ENCODE data around the gene NAT16.
"Not testable (repeated sequence)": the region's sequence is repeated elsewhere in the genome, so short reads cannot be mapped to it uniquely, and the experiment has no call there.

The NAT16 gene

DNA sequence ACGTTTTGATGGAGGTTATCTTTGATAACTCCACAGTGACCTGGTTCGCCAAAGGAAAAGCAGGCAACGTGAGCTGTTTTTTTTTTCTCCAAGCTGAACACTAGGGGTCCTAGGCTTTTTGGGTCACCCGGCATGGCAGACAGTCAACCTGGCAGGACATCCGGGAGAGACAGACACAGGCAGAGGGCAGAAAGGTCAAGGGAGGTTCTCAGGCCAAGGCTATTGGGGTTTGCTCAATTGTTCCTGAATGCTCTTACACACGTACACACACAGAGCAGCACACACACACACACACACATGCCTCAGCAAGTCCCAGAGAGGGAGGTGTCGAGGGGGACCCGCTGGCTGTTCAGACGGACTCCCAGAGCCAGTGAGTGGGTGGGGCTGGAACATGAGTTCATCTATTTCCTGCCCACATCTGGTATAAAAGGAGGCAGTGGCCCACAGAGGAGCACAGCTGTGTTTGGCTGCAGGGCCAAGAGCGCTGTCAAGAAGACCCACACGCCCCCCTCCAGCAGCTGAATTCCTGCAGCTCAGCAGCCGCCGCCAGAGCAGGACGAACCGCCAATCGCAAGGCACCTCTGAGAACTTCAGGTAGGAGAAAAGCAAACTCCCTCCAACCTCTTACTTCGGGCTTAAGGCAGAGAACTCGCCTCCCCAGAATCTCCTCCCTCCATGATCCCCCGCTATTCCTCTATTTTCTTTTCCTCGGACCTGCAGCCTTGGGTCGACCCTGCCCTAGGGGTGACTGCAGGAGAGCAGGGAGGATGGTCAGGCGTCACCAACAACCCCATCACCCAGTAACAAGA lies 53.2 kb downstream of the NAT16 start, which contains the start of gene SERPINE1:
Gene SERPINE1, plus strand, starts transcription at position 454 of the 809 bp plus-strand sequence. CDS start 1,290 bp downstream, outside the sequence.
- Histone ChIP-seq H3K9ac (ENCODE audit: low read length) (peak within 1 kb of the TSS; percentile 1), H3K4me1 (ENCODE audit: control insufficient read depth, low read depth, low read length) (peaks cover 19% of the 10 kb centered on the region), H3K36me3 (ENCODE audit: control insufficient read depth, low read depth, low read length) (no peaks in the 10 kb centered on the region), H3K27ac (ENCODE audit: low read length) (no peak within 1 kb of the TSS), H3K27me3 (ENCODE audit: control insufficient read depth, insufficient read depth, low read length) (peaks cover 5% of the 10 kb centered on the region), H3K4me3 (ENCODE audit: low read length) (peak within 1 kb of the TSS; percentile 4), H3K9me3 (ENCODE audit: control insufficient read depth, low read depth, low read length) (no peaks in the 10 kb centered on the region)

DNA sequence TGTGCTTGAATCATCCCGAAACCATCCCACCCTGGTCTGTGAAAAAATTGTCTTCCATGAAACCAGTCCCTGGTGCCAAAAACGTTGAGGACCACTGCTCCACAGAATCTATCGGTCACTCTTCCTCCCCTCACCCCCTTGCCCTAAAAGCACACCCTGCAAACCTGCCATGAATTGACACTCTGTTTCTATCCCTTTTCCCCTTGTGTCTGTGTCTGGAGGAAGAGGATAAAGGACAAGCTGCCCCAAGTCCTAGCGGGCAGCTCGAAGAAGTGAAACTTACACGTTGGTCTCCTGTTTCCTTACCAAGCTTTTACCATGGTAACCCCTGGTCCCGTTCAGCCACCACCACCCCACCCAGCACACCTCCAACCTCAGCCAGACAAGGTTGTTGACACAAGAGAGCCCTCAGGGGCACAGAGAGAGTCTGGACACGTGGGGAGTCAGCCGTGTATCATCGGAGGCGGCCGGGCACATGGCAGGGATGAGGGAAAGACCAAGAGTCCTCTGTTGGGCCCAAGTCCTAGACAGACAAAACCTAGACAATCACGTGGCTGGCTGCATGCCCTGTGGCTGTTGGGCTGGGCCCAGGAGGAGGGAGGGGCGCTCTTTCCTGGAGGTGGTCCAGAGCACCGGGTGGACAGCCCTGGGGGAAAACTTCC lies 54.0 kb downstream of the NAT16 start:
- peaks cover 19% of the 10 kb centered on the region for H3K4me1 ChIP-seq (ENCODE audit: control insufficient read depth, low read depth, low read length)
- H3K27me3 ChIP-seq (ENCODE audit: control insufficient read depth, insufficient read depth, low read length) = peaks cover 5% of the 10 kb centered on the region
- no peaks in the 10 kb centered on the region for H3K9me3 ChIP-seq (ENCODE audit: control insufficient read depth, low read depth, low read length)
- no peak overlapping the region for H3K9ac ChIP-seq (ENCODE audit: low read length)
- H3K4me3 ChIP-seq (ENCODE audit: low read length) = no peak overlapping the region
- no peaks in the 10 kb centered on the region for H3K36me3 ChIP-seq (ENCODE audit: control insufficient read depth, low read depth, low read length)
- H3K27ac ChIP-seq (ENCODE audit: low read length) = no peak overlapping the region

GRCh38 chr7:101124376-101125056 lies 55.6 kb downstream of the NAT16 start:
- no peaks in the 10 kb centered on the region for H3K9me3 ChIP-seq (ENCODE audit: control insufficient read depth, low read depth, low read length)
- H3K4me3 ChIP-seq (ENCODE audit: low read length) = no peak overlapping the region
- H3K36me3 ChIP-seq (ENCODE audit: control insufficient read depth, low read depth, low read length) = no peaks in the 10 kb centered on the region
- H3K27me3 ChIP-seq (ENCODE audit: control insufficient read depth, insufficient read depth, low read length) = peaks cover 5% of the 10 kb centered on the region
- no peak overlapping the region for H3K9ac ChIP-seq (ENCODE audit: low read length)
- peaks cover 19% of the 10 kb centered on the region for H3K4me1 ChIP-seq (ENCODE audit: control insufficient read depth, low read depth, low read length)
- no peak overlapping the region for H3K27ac ChIP-seq (ENCODE audit: low read length)

DNA sequence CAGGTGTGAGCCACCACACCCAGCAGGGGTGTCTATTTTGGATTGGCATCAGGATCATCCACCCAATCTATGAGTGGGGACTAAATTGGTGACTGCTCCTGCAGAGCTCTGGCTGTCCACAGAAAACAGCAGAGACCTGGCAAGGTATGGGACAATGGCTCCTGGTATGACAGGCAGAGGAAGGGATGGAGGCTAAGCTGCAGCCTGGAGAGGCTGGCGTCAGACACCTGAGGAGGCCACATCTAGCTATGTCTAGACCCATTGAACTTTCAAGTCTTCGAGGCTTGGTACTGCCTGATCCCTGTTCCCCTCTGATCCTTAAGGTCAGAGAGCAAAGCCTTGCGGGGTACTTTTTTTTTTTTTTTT lies 56.4 kb downstream of the NAT16 start:
- Histone ChIP-seq H3K27me3 (ENCODE audit: control insufficient read depth, insufficient read depth, low read length) (peaks cover 5% of the 10 kb centered on the region), H3K27ac (ENCODE audit: low read length) (no peak overlapping the region), H3K4me1 (ENCODE audit: control insufficient read depth, low read depth, low read length) (peaks cover 19% of the 10 kb centered on the region), H3K4me3 (ENCODE audit: low read length) (no peak overlapping the region), H3K9me3 (ENCODE audit: control insufficient read depth, low read depth, low read length) (no peaks in the 10 kb centered on the region), H3K36me3 (ENCODE audit: control insufficient read depth, low read depth, low read length) (no peaks in the 10 kb centered on the region), H3K9ac (ENCODE audit: low read length) (no peak overlapping the region)

DNA sequence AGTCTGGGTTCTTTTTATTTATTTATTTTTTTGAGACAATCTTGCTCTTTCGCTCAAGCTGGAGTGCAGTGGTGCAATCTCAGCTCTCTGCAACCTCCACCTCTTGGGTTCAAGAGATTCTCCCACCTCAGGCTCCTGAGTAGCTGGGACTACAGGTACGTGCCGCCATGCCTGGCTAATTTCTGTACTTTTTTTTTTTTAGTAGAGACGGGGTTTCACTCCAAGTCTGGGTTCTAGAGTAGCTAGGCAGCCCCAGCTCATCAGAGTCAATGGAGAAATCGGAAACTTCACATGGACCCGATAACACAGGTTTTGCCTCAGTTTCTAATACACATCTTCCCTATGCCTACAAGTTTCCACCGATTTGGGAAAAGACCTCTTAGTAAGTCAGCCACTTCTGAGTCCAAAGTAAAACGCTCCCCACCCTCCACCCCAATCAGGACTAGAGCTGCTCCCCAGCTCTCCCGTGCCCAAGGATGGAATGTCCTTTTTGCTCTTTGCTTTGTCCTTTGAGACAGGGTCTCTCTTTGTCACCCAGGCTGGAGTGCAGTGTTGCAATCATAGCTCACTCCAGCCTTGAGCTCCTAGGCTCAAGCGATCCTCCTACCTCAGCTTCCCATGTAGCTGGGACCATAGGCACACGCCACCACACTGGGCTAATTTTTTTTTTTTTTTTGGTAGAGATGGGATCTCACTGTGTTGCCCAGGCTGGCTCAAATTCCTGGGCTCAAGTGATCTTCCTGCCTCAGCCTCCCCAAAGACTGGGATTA lies 57.0 kb downstream of the NAT16 start:
- H3K4me1 ChIP-seq (ENCODE audit: control insufficient read depth, low read depth, low read length) = peaks cover 19% of the 10 kb centered on the region
- no peaks in the 10 kb centered on the region for H3K36me3 ChIP-seq (ENCODE audit: control insufficient read depth, low read depth, low read length)
- no peaks in the 10 kb centered on the region for H3K9me3 ChIP-seq (ENCODE audit: control insufficient read depth, low read depth, low read length)
- no peak overlapping the region for H3K9ac ChIP-seq (ENCODE audit: low read length)
- no peak overlapping the region for H3K27ac ChIP-seq (ENCODE audit: low read length)
- H3K27me3 ChIP-seq (ENCODE audit: control insufficient read depth, insufficient read depth, low read length) = peaks cover 5% of the 10 kb centered on the region
- no peak overlapping the region for H3K4me3 ChIP-seq (ENCODE audit: low read length)

DNA sequence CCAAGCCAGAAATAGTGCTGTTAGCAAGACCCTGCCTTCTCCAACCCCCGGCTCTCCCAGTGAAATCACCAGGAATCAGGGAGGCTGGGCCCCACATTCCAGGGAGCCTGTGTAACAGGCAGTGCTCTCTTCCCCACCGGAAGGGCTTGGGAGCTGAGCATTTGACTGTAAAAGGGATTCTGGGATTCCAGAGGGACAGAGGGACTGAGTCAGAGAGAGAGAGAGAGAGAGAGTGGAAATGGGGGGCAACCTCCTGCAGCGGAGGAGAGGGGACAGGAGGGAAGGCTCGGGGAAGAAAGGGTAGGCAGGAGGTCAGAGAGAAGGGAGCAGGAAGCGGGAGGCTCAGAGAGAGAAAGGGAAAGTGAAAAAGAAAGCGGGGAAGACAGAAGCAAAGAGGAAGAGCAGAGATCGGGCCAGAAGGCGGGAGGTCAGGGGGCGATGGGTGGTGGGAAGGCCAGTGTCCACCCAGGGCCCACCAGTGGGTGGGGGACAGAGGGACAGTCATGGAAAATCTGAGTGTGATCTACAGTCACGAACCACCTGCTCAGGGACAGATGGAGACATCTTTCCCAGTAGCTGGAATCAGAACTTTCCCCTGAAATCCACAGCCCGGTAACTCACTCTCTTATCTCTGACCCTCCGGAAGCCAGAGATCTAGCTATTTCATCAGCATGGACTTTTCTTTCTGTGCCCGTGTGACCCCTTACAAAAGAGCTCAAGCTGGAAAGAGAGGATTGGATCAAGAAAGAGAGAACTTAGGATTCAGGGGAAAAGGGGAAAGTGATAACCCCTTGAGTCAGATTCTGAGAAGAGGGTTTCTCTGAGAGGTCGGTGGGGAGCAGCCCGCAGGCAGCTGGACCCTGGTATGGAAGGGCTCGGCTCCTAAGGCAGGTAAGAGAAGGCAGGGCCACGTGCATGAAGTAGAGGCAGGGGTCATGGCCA lies 57.8 kb downstream of the NAT16 start:
- H3K4me1 ChIP-seq (ENCODE audit: control insufficient read depth, low read depth, low read length) = peaks cover 16% of the 10 kb centered on the region
- H3K36me3 ChIP-seq (ENCODE audit: control insufficient read depth, low read depth, low read length) = no peaks in the 10 kb centered on the region
- no peak overlapping the region for H3K27ac ChIP-seq (ENCODE audit: low read length)
- no peaks in the 10 kb centered on the region for H3K9me3 ChIP-seq (ENCODE audit: control insufficient read depth, low read depth, low read length)
- no peak overlapping the region for H3K9ac ChIP-seq (ENCODE audit: low read length)
- H3K27me3 ChIP-seq (ENCODE audit: control insufficient read depth, insufficient read depth, low read length) = peaks cover 5% of the 10 kb centered on the region
- no peak overlapping the region for H3K4me3 ChIP-seq (ENCODE audit: low read length)

DNA sequence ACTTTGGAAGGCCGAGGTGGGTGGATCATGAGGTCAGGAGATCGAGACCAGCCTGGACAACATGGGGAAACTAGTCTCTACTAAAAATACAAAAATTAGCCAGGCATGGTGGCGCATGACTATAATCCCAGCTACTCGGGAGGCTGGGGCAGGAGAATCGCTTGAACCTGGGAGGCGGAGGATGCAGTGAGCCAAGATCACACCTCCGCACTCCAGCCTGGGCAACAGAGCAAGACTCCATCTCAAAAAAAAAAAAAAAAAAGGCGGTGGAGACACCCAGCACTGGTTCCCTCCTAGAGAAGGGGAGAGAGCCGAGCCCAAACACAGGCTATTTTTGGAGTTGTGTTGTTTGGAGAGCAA lies 58.5 kb downstream of the NAT16 start:
- H3K9ac ChIP-seq (ENCODE audit: low read length); H3K4me1 ChIP-seq (ENCODE audit: control insufficient read depth, low read depth, low read length); H3K36me3 ChIP-seq (ENCODE audit: control insufficient read depth, low read depth, low read length); H3K27ac ChIP-seq (ENCODE audit: low read length); H3K9me3 ChIP-seq (ENCODE audit: control insufficient read depth, low read depth, low read length); H3K4me3 ChIP-seq (ENCODE audit: low read length); H3K27me3 ChIP-seq (ENCODE audit: control insufficient read depth, insufficient read depth, low read length): not testable (repeated sequence)
